ENCODE results near the gene MRM3.

MRM3 gene

GRCh38 chr17:743139-743538, 39.0 kb upstream of the MRM3 start:
- Histone ChIP-seq H3K27ac (ENCODE audit: low read depth, low read length) (no peak overlapping the region), H3K36me3 (ENCODE audit: low read length) (peaks cover 10% of the 10 kb centered on the region), H3F3A (ENCODE audit: insufficient read depth) (peaks cover 35% of the 10 kb centered on the region), H3K4me2 (ENCODE audit: low read depth, low read length, poor library complexity, severe bottlenecking) (no peak overlapping the region), H3K79me2 (ENCODE audit: insufficient read depth, low read length) (peaks cover 44% of the 10 kb centered on the region), H3K9me3 (ENCODE audit: insufficient read depth, low read length) (no peaks in the 10 kb centered on the region), H3K4me3 (ENCODE audit: insufficient read depth, low read length, poor library complexity, severe bottlenecking) (no peak overlapping the region), H2AFZ (ENCODE audit: low read depth, low read length, severe bottlenecking) (no peak overlapping the region), H3K9ac (ENCODE audit: low read length) (no peak overlapping the region), H4K20me1 (ENCODE audit: low read depth, low read length) (peaks cover 12% of the 10 kb centered on the region), H3K27me3 (ENCODE audit: low read length) (no peaks in the 10 kb centered on the region), H3K9me2 (replicated peaks; ENCODE audit: insufficient read depth, low read length) (no peaks in the 10 kb centered on the region)
- TF ChIP-seq CTCF (IDR thresholded peaks at IDR 0.05; ENCODE audit: insufficient read depth, low read length, poor library complexity, severe bottlenecking) (no peak), EZH2phosphoT487 (conservative IDR thresholded peaks at IDR 0.05; ENCODE audit: low read length) (no peak)

- Histone ChIP-seq H3K9ac (ENCODE audit: low read length) (no peak overlapping the region), H3F3A (ENCODE audit: insufficient read depth) (peaks cover 35% of the 10 kb centered on the region), H3K4me3 (ENCODE audit: insufficient read depth, low read length, poor library complexity, severe bottlenecking) (no peak overlapping the region), H3K9me2 (replicated peaks; ENCODE audit: insufficient read depth, low read length) (no peaks in the 10 kb centered on the region), H3K36me3 (ENCODE audit: low read length) (peaks cover 10% of the 10 kb centered on the region), H3K9me3 (ENCODE audit: insufficient read depth, low read length) (no peaks in the 10 kb centered on the region), H4K20me1 (ENCODE audit: low read depth, low read length) (peaks cover 14% of the 10 kb centered on the region), H3K27me3 (ENCODE audit: low read length) (no peaks in the 10 kb centered on the region), H2AFZ (ENCODE audit: low read depth, low read length, severe bottlenecking) (no peak overlapping the region), H3K79me2 (ENCODE audit: insufficient read depth, low read length) (peaks cover 56% of the 10 kb centered on the region), H3K4me2 (ENCODE audit: low read depth, low read length, poor library complexity, severe bottlenecking) (no peak overlapping the region), H3K27ac (ENCODE audit: low read depth, low read length) (no peak overlapping the region)
- no peak for TF ChIP-seq EZH2phosphoT487 (conservative IDR thresholded peaks at IDR 0.05; ENCODE audit: low read length)
- TF ChIP-seq CTCF (IDR thresholded peaks at IDR 0.05; ENCODE audit: insufficient read depth, low read length, poor library complexity, severe bottlenecking): no peak
These were observed 37.2 kb upstream of the MRM3 start for GRCh38 chr17:744937-745336.

- no peak overlapping the region for H3K4me3 ChIP-seq (ENCODE audit: insufficient read depth, low read length, poor library complexity, severe bottlenecking)
- no peak overlapping the region for H2AFZ ChIP-seq (ENCODE audit: low read depth, low read length, severe bottlenecking)
- no peaks in the 10 kb centered on the region for H3K9me3 ChIP-seq (ENCODE audit: insufficient read depth, low read length)
- no peak overlapping the region for H3K9ac ChIP-seq (ENCODE audit: low read length)
- H3K79me2 ChIP-seq (ENCODE audit: insufficient read depth, low read length): peaks cover 61% of the 10 kb centered on the region
- H3K27me3 ChIP-seq (ENCODE audit: low read length): no peaks in the 10 kb centered on the region
- TF ChIP-seq CTCF (IDR thresholded peaks at IDR 0.05; ENCODE audit: insufficient read depth, low read length, poor library complexity, severe bottlenecking) (no peak), EZH2phosphoT487 (conservative IDR thresholded peaks at IDR 0.05; ENCODE audit: low read length) (no peak)
- no peak overlapping the region for H3K4me2 ChIP-seq (ENCODE audit: low read depth, low read length, poor library complexity, severe bottlenecking)
- peaks cover 14% of the 10 kb centered on the region for H4K20me1 ChIP-seq (ENCODE audit: low read depth, low read length)
- H3F3A ChIP-seq (ENCODE audit: insufficient read depth): peaks cover 30% of the 10 kb centered on the region
- H3K36me3 ChIP-seq (ENCODE audit: low read length): peaks cover 10% of the 10 kb centered on the region
- no peaks in the 10 kb centered on the region for H3K9me2 ChIP-seq (replicated peaks; ENCODE audit: insufficient read depth, low read length)
- H3K27ac ChIP-seq (ENCODE audit: low read depth, low read length): no peak overlapping the region
These were observed 36.7 kb upstream of the MRM3 start for GRCh38 chr17:745406-745805.

All from SU-DHL-6 (cell line).